K562 (cell line): ENCODE measurements around the gene DNAJC11. TPM values are rescaled to one million over a fixed set of nuclear protein-coding genes. Genes with fewer than 3 reads are reported as not detected.
A peak's percentile ranks its signal among the peaks of the same experiment; 100 is the strongest.
"Not testable (repeated sequence)": the region's sequence is repeated elsewhere in the genome, so short reads cannot be mapped to it uniquely, and the experiment has no call there.

Source experiments
- ATAC-seq: fragments of 200-7000 bp; cut with Tn5 transposase; 3 replicates; pipeline ENCODE4 v1.9.1; 2020; ENCODE audit warnings: moderate library complexity
- BruUV-seq: library from RNA; stranded (reverse); fragments of 400-500 nt; replicated peaks from 2 replicates; lab custom pipeline; 2021; lab: Mats Ljungman, UMichigan
- CTCF ChIA-PET: fragments of 300-600 bp; formaldehyde crosslinking; extraction: SDS; loops from one replicate; lab custom pipeline; 2021; ENCODE audit warnings: low intra/inter-chr PET ratio; lab: Yijun Ruan, JAX
- POLR2A ChIA-PET: fragments of 300-600, 350-650 bp; sonication (Branson Sonifier 250); formaldehyde crosslinking; extraction: SDS; loops from one replicate; lab custom pipeline; 2021; ENCODE audit warnings: antibody characterized with exemption, inconsistent platforms; lab: Yijun Ruan, JAX
- DNase-seq, 4 experiments: peaks; one replicate each; pipeline versions ENCODE4 v3.0.0 to v3.0.0-alpha.2; 2011 to 2018; ENCODE audit warnings: low spot score in 3 of 4, mixed read lengths in 3 of 4; ENCODE audit errors: extremely low read depth in 1 of 4
- FAIRE-seq: peaks from 2 replicates; lab custom pipeline; 2011; peaks lifted over from hg19 to GRCh38; lab: Jason Lieb, UNC
- H2AFZ ChIP-seq: 2 replicates; pipeline ENCODE4 v1.6.0; 2011; ENCODE audit warnings: low read depth, low read length, control low read depth, inconsistent platforms
- H3K27ac ChIP-seq: fragments of 200-600 bp; 3 replicates; pipeline ENCODE4 v1.8.0; 2011; ENCODE audit warnings: low read depth, mild to moderate bottlenecking, control low read depth, inconsistent platforms, low read length, moderate library complexity, mixed read lengths; ENCODE audit errors: extremely low read depth
- H3K27me3 ChIP-seq, 2 experiments: fragments of 300-600 bp in 1 of 2; 2 replicates in 1 of 2; 3 replicates in 1 of 2; pipeline versions ENCODE4 v1.6.0 to v1.8.0; 2011; ENCODE audit warnings: inconsistent platforms in 2 of 2, low read length in 2 of 2, mild to moderate bottlenecking in 1 of 2, mixed read lengths in 1 of 2, moderate library complexity in 1 of 2; ENCODE audit not compliant: control insufficient read depth in 2 of 2, insufficient read depth in 2 of 2
- H3K36me3 ChIP-seq: fragments of 300-600 bp; 3 replicates; pipeline ENCODE4 v1.8.0; 2011; ENCODE audit warnings: mild to moderate bottlenecking, low read length, inconsistent platforms; ENCODE audit not compliant: control insufficient read depth, insufficient read depth
- H3K4me1 ChIP-seq, 2 experiments: fragments of 200-600 bp in 1 of 2; replicated peaks in 1 of 2; 2 replicates in 1 of 2; 3 replicates in 1 of 2; pipeline versions ENCODE4 v1.5.1 to v1.8.0; 2011; ENCODE audit warnings: inconsistent platforms in 2 of 2, low read length in 2 of 2, mild to moderate bottlenecking in 1 of 2, mixed read lengths in 1 of 2, moderate library complexity in 1 of 2; ENCODE audit not compliant: control insufficient read depth in 2 of 2, insufficient read depth in 2 of 2
- H3K4me2 ChIP-seq: 2 replicates; pipeline ENCODE4 v1.6.1; 2011; ENCODE audit warnings: low read length, control low read depth, inconsistent platforms, mixed read lengths; ENCODE audit not compliant: insufficient read depth
- H3K4me3 ChIP-seq: fragments of 200-600 bp; sonication (generic), shearing (Covaris generic); 2 replicates; pipeline ENCODE4 v1.5.1; 2016; ENCODE audit warnings: control low read depth, inconsistent platforms
- H3K79me2 ChIP-seq: fragments of 200-600 bp; 3 replicates; pipeline ENCODE4 v1.8.0; 2011; ENCODE audit warnings: low read length, inconsistent platforms; ENCODE audit not compliant: control insufficient read depth, insufficient read depth
- H3K9ac ChIP-seq, 2 experiments: 2 replicates each; pipeline versions ENCODE4 v1.6.0 to v1.6.1; 2011; ENCODE audit warnings: low read depth in 2 of 2, low read length in 2 of 2, control low read depth in 1 of 2, inconsistent platforms in 1 of 2, mild to moderate bottlenecking in 1 of 2, mixed read lengths in 1 of 2; ENCODE audit not compliant: insufficient read depth in 1 of 2
- H3K9me1 ChIP-seq: one replicate; pipeline ENCODE4 v1.6.0; 2011; ENCODE audit warnings: inconsistent platforms, mild to moderate bottlenecking, low read length, moderate library complexity; ENCODE audit not compliant: control insufficient read depth, insufficient read depth
- H3K9me3 ChIP-seq: replicated peaks from 2 replicates; pipeline ENCODE4 v1.5.1; 2011; ENCODE audit warnings: low read depth, low read length, inconsistent platforms; ENCODE audit not compliant: control insufficient read depth, insufficient read depth
- H4K20me1 ChIP-seq: replicated peaks from 2 replicates; pipeline ENCODE4 v1.6.1; 2011; ENCODE audit warnings: low read length, inconsistent platforms, mixed read lengths; ENCODE audit not compliant: control insufficient read depth, insufficient read depth
- CEBPB ChIP-seq: fragments of 450-650 bp; IDR thresholded peaks from 2 replicates; pipeline ENCODE4 v1.6.1; 2016; ENCODE audit warnings: missing genetic modification characterization, missing compliant biosample characterization
- CTBP1 ChIP-seq: fragments of 450-650 bp; IDR thresholded peaks from 2 replicates; pipeline ENCODE4 v1.6.1; 2016; ENCODE audit warnings: borderline replicate concordance
- DNMT1 ChIP-seq: fragments of 450-650 bp; IDR thresholded peaks from 2 replicates; pipeline ENCODE4 v1.6.1; 2016; ENCODE audit warnings: antibody characterized with exemption, mild to moderate bottlenecking
- FOSL1 ChIP-seq: fragments of 200-800 bp; sonication (Bioruptor generic); conservative IDR thresholded peaks from 2 replicates; pipeline ENCODE4 v1.6.1; 2016; ENCODE audit warnings: missing genetic modification characterization, missing compliant biosample characterization
- HNRNPL ChIP-seq: fragments of 200-400 bp; formaldehyde crosslinking; IDR thresholded peaks from 2 replicates; pipeline ENCODE4 v1.6.1; 2017; ENCODE audit warnings: low read depth, mild to moderate bottlenecking, low read length
- KDM1A ChIP-seq, 2 experiments: fragments of 450-650 bp; IDR thresholded peaks; 2 replicates each; pipeline ENCODE4 v1.6.1; 2016; ENCODE audit warnings: mild to moderate bottlenecking in 2 of 2
- SOX6 ChIP-seq: fragments of 450-650 bp; IDR thresholded peaks from 2 replicates; pipeline ENCODE4 v1.6.1; 2014; ENCODE audit warnings: mild to moderate bottlenecking
- ZNF584 ChIP-seq: fragments of 200-800 bp; sonication (Bioruptor generic); IDR thresholded peaks from 2 replicates; pipeline ENCODE4 v1.6.1; 2016; ENCODE audit warnings: low read depth, mild to moderate bottlenecking, missing genetic modification characterization, missing compliant biosample characterization
- ZNF696 ChIP-seq: fragments of 250-450 bp; sonication (Bioruptor Pico); conservative IDR thresholded peaks from 2 replicates; pipeline ENCODE4 v1.4.0; 2020; ENCODE audit warnings: mild to moderate bottlenecking, moderate library complexity
- ZNF79 ChIP-seq: fragments of 250-450 bp; sonication (Bioruptor Pico); IDR thresholded peaks from 2 replicates; pipeline ENCODE4 v1.4.0; 2020; ENCODE audit warnings: low read depth, mild to moderate bottlenecking, moderate library complexity
- WGBS: fragments of 100-300 bp; shearing (Covaris generic); methylation state at CpG from one replicate; pipeline ENCODE4 v1.1.6; 2016; ENCODE audit warnings: low coverage, mixed read lengths; ENCODE audit not compliant: insufficient coverage; ENCODE audit errors: missing lambda C conversion rate; 5-methylcytosine and 5-hydroxymethylcytosine counted together
- in situ Hi-C: fragments of 300-500 bp; cut with MboI; formaldehyde crosslinking; loops from 4 replicates; pipeline ENCODE4 v1.15.0; 2018; ENCODE audit warnings: inconsistent platforms, mixed read lengths
- intact Hi-C: fragments of 100-400 bp; cut with micrococcal nuclease; formaldehyde crosslinking; loops from 2 replicates; pipeline ENCODE4 v1.14.2; 2022
- polyA plus RNA-seq, 8 experiments: library from polyadenylated mRNA; depleted of rRNA in 4 of 8; stranded (reverse) in 5 of 8; unstranded in 3 of 8; fragments of >200 nt; fragmentation: Nextera tagmentation in 2 of 8; fragmentation: Illumina TruSeq in 1 of 8; extraction: Ambion mirVana in 2 of 8; extraction: Trizol in 1 of 8; gene quantifications; 2 replicates each; pipeline versions ENCODE4 v1.2.1 to v1.2.3, GENCODE V29; 2011 to 2014; ENCODE audit warnings: inconsistent platforms in 1 of 8, missing spikeins in 1 of 8
- total RNA-seq, 7 experiments: library from RNA; depleted of rRNA in 6 of 7; stranded (reverse); fragments of >200 nt in 6 of 7; fragmentation: Illumina TruSeq in 2 of 7; extraction: Trizol in 2 of 7; gene quantifications; 2 replicates each; pipeline versions ENCODE4 v1.2.1 to v1.2.3, GENCODE V29; 2011 to 2021; ENCODE audit warnings: low replicate concordance in 1 of 7
- TF ChIP-seq, protein P1 (sequence below): fragments of 250-450 bp; sonication (Bioruptor Pico); IDR thresholded peaks from 2 replicates; pipeline ENCODE4 v1.8.0; 2022; ENCODE audit warnings: moderate library complexity, mild to moderate bottlenecking, inconsistent platforms
- TF ChIP-seq, protein P2 (sequence below): fragments of 450-650 bp; formaldehyde crosslinking; conservative IDR thresholded peaks from 2 replicates; pipeline ENCODE4 v1.4.0; 2022; ENCODE audit warnings: mild to moderate bottlenecking, missing genetic modification characterization

The DNAJC11 gene
- total and polyA plus RNA-seq, 9 of the 15 experiments (the other 6 are each of a cell fraction or from before 2014, with no cell fraction given), result 14.1 to 123 (median 76.6) TPM

DNA sequence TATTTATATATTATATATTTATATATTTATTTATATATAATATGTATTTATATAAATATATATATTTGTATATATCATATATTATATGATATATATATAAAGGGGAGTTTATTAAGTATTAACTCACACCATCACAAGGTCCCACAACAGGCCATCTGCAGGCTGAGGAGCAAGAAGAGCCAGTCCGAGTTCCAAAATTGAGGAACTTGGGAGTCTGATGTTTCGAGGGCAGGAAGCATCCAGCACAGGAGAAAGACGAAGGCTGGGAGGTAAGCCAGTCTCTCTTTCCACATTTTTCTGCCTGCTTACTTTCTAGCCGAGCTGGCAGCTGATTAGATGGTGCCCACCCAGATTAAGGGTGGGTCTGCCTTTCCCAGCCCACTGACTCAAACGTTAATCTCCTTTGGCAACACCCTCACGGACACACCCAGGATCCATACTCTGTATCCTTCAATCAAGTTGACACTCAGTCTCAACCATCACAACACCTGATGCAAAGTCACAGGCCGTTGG is 41.1 kb upstream of the DNAJC11 start:
- not testable (repeated sequence) for FAIRE-seq

DNA sequence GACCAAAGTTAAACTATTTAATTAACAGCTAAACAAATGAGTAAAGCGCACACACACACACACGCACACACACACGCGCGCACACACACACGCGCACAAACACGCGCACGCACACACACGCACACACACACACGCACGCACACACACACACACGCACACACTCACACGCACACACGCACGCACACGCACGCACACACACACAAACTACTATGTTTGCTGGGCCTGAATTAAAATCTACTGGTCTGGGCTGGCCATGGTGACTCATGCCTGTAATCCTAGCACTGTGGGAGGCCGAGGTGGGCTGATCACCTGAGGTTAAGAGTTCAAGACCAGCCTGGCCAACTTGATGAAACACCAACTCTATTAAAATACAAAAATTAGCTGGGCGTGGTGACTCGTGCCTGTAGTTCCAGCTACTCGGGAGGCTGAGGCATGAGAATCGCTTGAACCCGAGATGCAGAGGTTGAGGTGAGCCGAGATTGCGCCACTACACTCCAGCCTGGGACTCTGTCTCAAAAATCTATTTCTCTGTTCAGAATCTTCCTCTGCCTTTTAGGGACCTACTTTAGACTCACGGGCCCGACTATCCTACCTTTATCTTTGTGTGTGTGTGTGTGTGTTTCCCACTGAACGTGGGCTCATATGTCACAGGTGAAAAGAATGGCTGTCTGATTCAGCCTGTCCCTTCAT is 37.5 kb upstream of the DNAJC11 start:
- no peaks in the 10 kb centered on the region for H3K36me3 ChIP-seq
- H3K27ac ChIP-seq, result no peak overlapping the region
- in situ Hi-C loops (no loop called here), intact Hi-C loops (no loop called here)
- H3K79me2 ChIP-seq, result no peaks in the 10 kb centered on the region
- FAIRE-seq, result peak; percentile 42
- H3K4me2 ChIP-seq, result no peak overlapping the region
- H3K4me3 ChIP-seq, result no peak overlapping the region
- peaks cover 9 to 15% of the 10 kb centered on the region in 2 experiments; a peak in 4 of 5 replicates for H3K4me1 ChIP-seq
- H3K9me3 ChIP-seq, result no peaks in the 10 kb centered on the region
- no peak overlapping the region for H2AFZ ChIP-seq
- 25% methylated on average over 20 of the region's 30 CpGs for WGBS
- H3K9me1 ChIP-seq, result no peaks in the 10 kb centered on the region
- DNase-seq, result no peak
- no peaks in the 10 kb centered on the region for H4K20me1 ChIP-seq
- peaks cover 9 to 35% of the 10 kb centered on the region in 2 experiments for H3K27me3 ChIP-seq
- CTCF ChIA-PET, result no interaction called here
- POLR2A ChIA-PET, result no interaction called here
- no peak overlapping the region for H3K9ac ChIP-seq
- no peak for ATAC-seq
- no TSS peak for BruUV-seq
- no peak for TF ChIP-seq SOX6
- TF ChIP-seq DNMT1, result no peak
- peak in 1 of 2 experiments; percentile 34; a peak in 1 of 4 replicates for TF ChIP-seq KDM1A (IDR thresholded peaks at IDR 0.05)
- TF ChIP-seq, protein P1, sequence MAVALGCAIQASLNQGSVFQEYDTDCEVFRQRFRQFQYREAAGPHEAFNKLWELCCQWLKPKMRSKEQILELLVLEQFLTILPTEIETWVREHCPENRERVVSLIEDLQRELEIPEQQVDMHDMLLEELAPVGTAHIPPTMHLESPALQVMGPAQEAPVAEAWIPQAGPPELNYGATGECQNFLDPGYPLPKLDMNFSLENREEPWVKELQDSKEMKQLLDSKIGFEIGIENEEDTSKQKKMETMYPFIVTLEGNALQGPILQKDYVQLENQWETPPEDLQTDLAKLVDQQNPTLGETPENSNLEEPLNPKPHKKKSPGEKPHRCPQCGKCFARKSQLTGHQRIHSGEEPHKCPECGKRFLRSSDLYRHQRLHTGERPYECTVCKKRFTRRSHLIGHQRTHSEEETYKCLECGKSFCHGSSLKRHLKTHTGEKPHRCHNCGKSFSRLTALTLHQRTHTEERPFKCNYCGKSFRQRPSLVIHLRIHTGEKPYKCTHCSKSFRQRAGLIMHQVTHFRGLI, result no peak
- TF ChIP-seq, protein P2, sequence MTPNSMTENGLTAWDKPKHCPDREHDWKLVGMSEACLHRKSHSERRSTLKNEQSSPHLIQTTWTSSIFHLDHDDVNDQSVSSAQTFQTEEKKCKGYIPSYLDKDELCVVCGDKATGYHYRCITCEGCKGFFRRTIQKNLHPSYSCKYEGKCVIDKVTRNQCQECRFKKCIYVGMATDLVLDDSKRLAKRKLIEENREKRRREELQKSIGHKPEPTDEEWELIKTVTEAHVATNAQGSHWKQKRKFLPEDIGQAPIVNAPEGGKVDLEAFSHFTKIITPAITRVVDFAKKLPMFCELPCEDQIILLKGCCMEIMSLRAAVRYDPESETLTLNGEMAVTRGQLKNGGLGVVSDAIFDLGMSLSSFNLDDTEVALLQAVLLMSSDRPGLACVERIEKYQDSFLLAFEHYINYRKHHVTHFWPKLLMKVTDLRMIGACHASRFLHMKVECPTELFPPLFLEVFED (CRISPR knock-in tag), result no peak
- peak; percentile 69 for TF ChIP-seq CEBPB
- TF ChIP-seq ZNF584 (CRISPR knock-in tag), result no peak
- peak; percentile 42; the same call in 1 of the 2 replicates for TF ChIP-seq FOSL1
- TF ChIP-seq HNRNPL, result no peak
- no peak for TF ChIP-seq ZNF696 (CRISPR knock-in tag)
- no peak for TF ChIP-seq ZNF79 (CRISPR knock-in tag)

More for the DNA sequence above, 41.1 kb upstream of the DNAJC11 start:
- H3K27ac ChIP-seq, H3K36me3 ChIP-seq, H3K79me2 ChIP-seq, in situ Hi-C loops, H3K9ac ChIP-seq, H3K4me3 ChIP-seq, BruUV-seq, H3K4me2 ChIP-seq: not testable (repeated sequence)
- DNase-seq, result peak in 1 of 4 experiments; percentile 27
- POLR2A ChIA-PET, result interaction anchor here (0.9 to 1.1 kb wide), 2 partner anchors 11 to 14 kb away, joined by 4 to 6 read pairs; no protein-coding TSS in a partner anchor
- 12% methylated on average over 7 of the region's 7 CpGs for WGBS
- peak; percentile 34; the same call in 1 of the 2 replicates for TF ChIP-seq CTBP1
- TF ChIP-seq, all 486 proteins: peak for 1; not testable (repeated sequence) for 485
- Histone ChIP-seq H3K27me3 (peaks cover 2 to 34% of the 10 kb centered on the region in 2 experiments), H3K4me1 (peaks cover 9 to 15% of the 10 kb centered on the region in 2 experiments; a peak in 4 of 5 replicates), H2AFZ (peak overlapping the region; percentile 28; the same call in 1 of the 2 replicates)
- intact Hi-C loops, result loop anchor here (5.0 kb wide), 1 partner anchor 220 kb away; no protein-coding TSS in a partner anchor
- H3K9me3 ChIP-seq, CTCF ChIA-PET, H4K20me1 ChIP-seq, H3K9me1 ChIP-seq: not testable (repeated sequence)
- peak; percentile 9; the same call in 1 of the 3 replicates for ATAC-seq
